H1 (cell line): ENCODE measurements around the gene ATP5F1A. TPM values are rescaled to one million over a fixed set of nuclear protein-coding genes. Genes with fewer than 3 reads are reported as not detected.

ENCODE experiments used
- CEBPB ChIP-seq: IDR thresholded peaks from 2 replicates; pipeline ENCODE4 v1.6.1; 2012; ENCODE audit warnings: low read depth, low read length
- CHD7 ChIP-seq: fragments of 300-600 bp; sonication (generic); IDR thresholded peaks from 2 replicates; pipeline ENCODE4 v1.7.1; 2012; ENCODE audit warnings: low read length, moderate library complexity, mild to moderate bottlenecking, inconsistent platforms; ENCODE audit not compliant: insufficient replicate concordance
- CTCF ChIP-seq, 3 experiments: IDR thresholded peaks; 1 replicate in 2 of 3; 2 replicates in 1 of 3; pipeline versions ENCODE4 v1.5.1 to v1.6.1; 2011; ENCODE audit warnings: low read length in 3 of 3, mild to moderate bottlenecking in 3 of 3, inconsistent platforms in 2 of 3, low read depth in 1 of 3, moderate library complexity in 1 of 3; ENCODE audit not compliant: insufficient read depth in 1 of 3; ENCODE audit errors: control extremely low read depth in 1 of 3
- RNF2 ChIP-seq: fragments of 200-900, 300-1000 bp; sonication (generic); IDR thresholded peaks from 2 replicates; pipeline ENCODE4 v1.7.1; 2016; ENCODE audit warnings: borderline replicate concordance, low read depth, mild to moderate bottlenecking, antibody characterized with exemption, low read length; ENCODE audit not compliant: poor library complexity, severe bottlenecking; ENCODE audit errors: missing control alignments
- polyA plus RNA-seq, 7 experiments: library from polyadenylated mRNA; depleted of rRNA in 3 of 7; stranded (reverse) in 5 of 7; unstranded in 2 of 7; fragments of >200 nt in 5 of 7; fragments of 200-250 nt in 2 of 7; gene quantifications; 1 replicate in 5 of 7; 2 replicates in 1 of 7; 4 replicates in 1 of 7; pipeline versions ENCODE4 v1.2.1 to v1.2.3, GENCODE V29; 2011 to 2013; ENCODE audit warnings: missing spikeins in 2 of 7, mixed read lengths in 2 of 7
- total RNA-seq: library from RNA; stranded (reverse); fragmentation: NEBNext Ultra II Directional; extraction: Animal tissue kit (Norgen Biotek cat#: 25700); gene quantifications from 2 replicates; pipeline ENCODE4 v1.2.1, GENCODE V29; 2021

ATP5F1A gene
- total and polyA plus RNA-seq, 2 of the 8 experiments (the other 6 are each of a cell fraction or from before 2014, with no cell fraction given): 685 to 970 TPM

GRCh38 chr18:46096651-46097300, 1.3 kb downstream of the ATP5F1A start (continued):
- no peak for TF ChIP-seq CHD7
- TF ChIP-seq RNF2: no peak
- TF ChIP-seq CEBPB: no peak
- TF ChIP-seq CTCF (IDR thresholded peaks at IDR 0.05; ENCODE audit: control extremely low read depth in 1 of 3, insufficient read depth in 1 of 3, low read depth in 1 of 3, low read length in 3 of 3): no peak
